ENCODE data around the gene ENPP1. TPM values are rescaled to one million over a fixed set of nuclear protein-coding genes. Genes with fewer than 3 reads are reported as not detected.

ENPP1 gene
- total RNA-seq, 1 experiment from 2014 or later = 29.7 TPM

- no peaks in the 10 kb centered on the region for H3K9me3 Mint-ChIP-seq
- no peak for DNase-seq (ENCODE audit: low spot score)
- no peaks in the 10 kb centered on the region for H3K36me3 Mint-ChIP-seq
- ChIA-PET POLR2A (no interaction called here), CTCF (no interaction called here)
- H3K27ac Mint-ChIP-seq = no peak overlapping the region
- ATAC-seq = no peak
- TF ChIP-seq OVOL2 (CRISPR knock-in tag; IDR thresholded peaks at IDR 0.05; ENCODE audit: borderline replicate concordance) = no peak
- TF ChIP-seq ATF6 (CRISPR knock-in tag; IDR thresholded peaks at IDR 0.05) = no peak
- no peak for TF ChIP-seq ZNF281 (CRISPR knock-in tag; IDR thresholded peaks at IDR 0.05)
- no peak for TF ChIP-seq NR3C1 (CRISPR knock-in tag; conservative IDR thresholded peaks at IDR 0.05; ENCODE audit: low read depth)
- no peak for TF ChIP-seq ZNF396 (CRISPR knock-in tag; IDR thresholded peaks at IDR 0.05; ENCODE audit: borderline replicate concordance)
- no peak for TF ChIP-seq GTF2I (CRISPR knock-in tag; conservative IDR thresholded peaks at IDR 0.05)
- no peak for TF ChIP-seq CREM (CRISPR knock-in tag; IDR thresholded peaks at IDR 0.05)
- TF ChIP-seq PRRX2 (CRISPR knock-in tag; IDR thresholded peaks at IDR 0.05) = no peak
- no peak for TF ChIP-seq GRHL2 (CRISPR knock-in tag; IDR thresholded peaks at IDR 0.05; ENCODE audit: insufficient replicate concordance, severe bottlenecking)
- no peak for TF ChIP-seq MXD4 (CRISPR knock-in tag; IDR thresholded peaks at IDR 0.05; ENCODE audit: borderline replicate concordance)
- no peak for TF ChIP-seq FOXP1 (CRISPR knock-in tag; IDR thresholded peaks at IDR 0.05; ENCODE audit: borderline replicate concordance)
- TF ChIP-seq SOX15 (CRISPR knock-in tag; IDR thresholded peaks at IDR 0.05) = no peak
- peaks cover 5% of the 10 kb centered on the region for H3K4me1 Mint-ChIP-seq
- no peak overlapping the region for H3K4me3 Mint-ChIP-seq
- peaks cover 39% of the 10 kb centered on the region for H3K27me3 Mint-ChIP-seq (ENCODE audit: low read depth)
Measured at GRCh38 chr6:131779304-131779703, 28.5 kb upstream of the ENPP1 start.

GRCh38 chr6:131780600-131780999 is 27.2 kb upstream of the ENPP1 start:
- DNase-seq (ENCODE audit: low spot score) (no peak), ATAC-seq (peak; percentile 45; the same call in 1 of the 2 replicates)
- no peak overlapping the region for H3K4me3 Mint-ChIP-seq
- peaks cover 5% of the 10 kb centered on the region for H3K4me1 Mint-ChIP-seq
- H3K27ac Mint-ChIP-seq = no peak overlapping the region
- ChIA-PET CTCF (interaction anchor here (1.1 to 1.3 kb wide), 2 partner anchors 11 to 85 kb away, joined by 4 to 6 read pairs; no protein-coding TSS in a partner anchor), POLR2A (interaction anchor here (1.1 kb wide), 1 partner anchor 138 kb away, joined by 3 read pairs; no protein-coding TSS in a partner anchor)
- no peaks in the 10 kb centered on the region for H3K36me3 Mint-ChIP-seq
- H3K9me3 Mint-ChIP-seq = no peaks in the 10 kb centered on the region
- TF ChIP-seq NR3C1 (CRISPR knock-in tag; conservative IDR thresholded peaks at IDR 0.05; ENCODE audit: low read depth) = no peak
- TF ChIP-seq MLX (CRISPR knock-in tag; IDR thresholded peaks at IDR 0.05) = no peak
- TF ChIP-seq TEAD1 (CRISPR knock-in tag; IDR thresholded peaks at IDR 0.05) = no peak
- no peak for TF ChIP-seq HMGA2 (CRISPR knock-in tag; IDR thresholded peaks at IDR 0.05)
- TF ChIP-seq NFE2L1 (CRISPR knock-in tag; IDR thresholded peaks at IDR 0.05) = no peak
- H3K27me3 Mint-ChIP-seq (ENCODE audit: low read depth) = peaks cover 34% of the 10 kb centered on the region

- POLR2A ChIA-PET = no interaction called here
- CTCF ChIA-PET = interaction anchor here (1.3 to 1.9 kb wide), 2 partner anchors 86 to 128 kb away, joined by 6 to 9 read pairs; no protein-coding TSS in a partner anchor
- H3K36me3 Mint-ChIP-seq = no peaks in the 10 kb centered on the region
- DNase-seq (ENCODE audit: low spot score) = no peak
- no peak overlapping the region for H3K27ac Mint-ChIP-seq
- peaks cover 29% of the 10 kb centered on the region for H3K27me3 Mint-ChIP-seq (ENCODE audit: low read depth)
- H3K9me3 Mint-ChIP-seq = no peaks in the 10 kb centered on the region
- no peak for ATAC-seq
- no peak overlapping the region for H3K4me3 Mint-ChIP-seq
- H3K4me1 Mint-ChIP-seq = peaks cover 5% of the 10 kb centered on the region
- TF ChIP-seq ZMAT4 (CRISPR knock-in tag; IDR thresholded peaks at IDR 0.05) (no peak), USF2 (CRISPR knock-in tag; IDR thresholded peaks at IDR 0.05) (no peak), FOXK1 (CRISPR knock-in tag; IDR thresholded peaks at IDR 0.05) (no peak), CDX4 (CRISPR knock-in tag; IDR thresholded peaks at IDR 0.05; ENCODE audit: borderline replicate concordance) (no peak), JAZF1 (CRISPR knock-in tag; IDR thresholded peaks at IDR 0.05) (no peak), HMGXB4 (CRISPR knock-in tag; IDR thresholded peaks at IDR 0.05) (no peak), ZBTB43 (CRISPR knock-in tag; IDR thresholded peaks at IDR 0.05) (no peak)
Measured at GRCh38 chr6:131781687-131782086, 26.1 kb upstream of the ENPP1 start.

Data from WTC11 (cell line).